Heart left ventricle (tissue), 16 donors: ENCODE results near the gene SYMPK. TPM values are rescaled to one million over a fixed set of nuclear protein-coding genes. Genes with fewer than 3 reads are reported as not detected.

ENCODE experiments used
- ATAC-seq, 4 donors: fragments of 200-7000 bp; cut with Tn5 transposase; one replicate each; pipeline ENCODE4 v1.9.1; 2020 to 2022; ENCODE audit warnings: moderate library complexity in 4 of 4, mild to moderate bottlenecking in 3 of 4, moderate number of reproducible peaks in 1 of 4
- DNase-seq, 5 donors: peaks; one replicate each; pipeline ENCODE4 v3.0.0-alpha.2; 2020
- H3K27ac ChIP-seq, 12 donors: fragments of 200-600 bp; sonication (generic) in 4 of 12; one replicate each; pipeline versions ENCODE4 v1.5.0 to v1.8.0; 2016 to 2022; ENCODE audit warnings: mild to moderate bottlenecking in 2 of 12
- H3K27me3 ChIP-seq, 9 donors: fragments of 200-600 bp; sonication (generic) in 2 of 9; one replicate each; pipeline versions ENCODE4 v1.5.1 to v1.8.0; 2016 to 2022; ENCODE audit warnings: mild to moderate bottlenecking in 3 of 9
- H3K36me3 ChIP-seq, 9 donors: fragments of 200-600 bp; sonication (generic) in 2 of 9; one replicate each; pipeline versions ENCODE4 v1.5.0 to v1.8.0; 2018 to 2022; ENCODE audit warnings: mild to moderate bottlenecking in 2 of 9
- H3K4me1 ChIP-seq, 12 donors: fragments of 200-600 bp; sonication (generic) in 4 of 12; one replicate each; pipeline versions ENCODE4 v1.5.0 to v1.8.0; 2016 to 2022; ENCODE audit warnings: mild to moderate bottlenecking in 3 of 12
- H3K4me3 ChIP-seq, 12 donors: fragments of 200-600 bp; sonication (generic) in 4 of 12; one replicate each; pipeline versions ENCODE4 v1.5.0 to v1.8.0; 2017 to 2022; ENCODE audit warnings: mild to moderate bottlenecking in 9 of 12, moderate library complexity in 4 of 12
- H3K9me3 ChIP-seq, 12 donors: fragments of 200-600 bp; sonication (generic) in 4 of 12; one replicate each; pipeline versions ENCODE4 v1.5.0 to v1.8.0; 2016 to 2022; ENCODE audit warnings: mild to moderate bottlenecking in 1 of 12
- POLR2A ChIP-seq, 2 donors: fragments of 450-650 bp; IDR thresholded peaks; one replicate each; pipeline ENCODE4 v1.6.1; 2017; ENCODE audit warnings: antibody characterized with exemption in 2 of 2, mild to moderate bottlenecking in 2 of 2, moderate library complexity in 2 of 2
- WGBS, 4 donors: extraction: QIAGEN DNeasy Blood & Tissue Kit in 2 of 4; methylation state at CpG; one replicate each; pipeline versions ENCODE4 v1.1.5 to v1.1.7; 2013 to 2018; 5-methylcytosine and 5-hydroxymethylcytosine counted together
- intact Hi-C, 10 donors: fragments of 100-400 bp; cut with DNase I; formaldehyde crosslinking; loops; one replicate each; pipeline versions ENCODE4 v1.11.1 to v1.14.2; 2022
- polyA plus RNA-seq, 2 donors: library from polyadenylated mRNA; stranded (reverse); fragments of 200-250 nt; gene quantifications; one replicate each; pipeline ENCODE4 v1.2.3, GENCODE V29; 2013
- total RNA-seq, 9 donors: library from RNA; depleted of rRNA in 2 of 9; stranded (reverse); fragments of >200 nt in 2 of 9; fragmentation: NEBNext Ultra II Directional in 3 of 9; extraction: Animal tissue kit (Norgen Biotek cat#: 25700) in 3 of 9; gene quantifications; one replicate each; pipeline versions ENCODE4 v1.1.0 to v1.2.4, GENCODE V29; 2016 to 2023
- TF ChIP-seq, protein P1 (sequence below), 12 donors: fragments of 200-600 bp; sonication (generic) in 4 of 12; IDR thresholded peaks; one replicate each; pipeline versions ENCODE4 v1.5.0 to v1.8.0; 2018 to 2022; ENCODE audit warnings: antibody characterized with exemption in 12 of 12, mild to moderate bottlenecking in 5 of 12
- donor health status: ischemic (EF 13 %, LVEDD 7.1; RV severe dilation, severe dysfunction).
- donor health status: healthy with polysubstance abuse.
- donor health status: DM: no; HTN: yes; CAD: no.
- donor health status: DM: no; HTN: no; CAD: no.
- donor health status: ischemic (EF 25% LVEDD 6.9; RV normal size, moderate dysfunction).
- donor health status: ischemic (EF 25% LVEDD 5.7; RV mildly dilated, moderate dysfunction).
- donor health status: healthy.
- donor health status: DM: yes; HTN: yes; CAD: no.
- donor health status: ischemic (EF 35%, LVEDD 5.7; RV mildly dilated, moderate dysfunction).
- donor health status: nonischemic (EF 11% LVEDD 7.7; RV severe dilation, severe dysfunction).
- donor health status: DM: yes; HTN: yes; CAD: no.
- donor health status: PGD.
- donor health status: ischemic (EF 29% LVEDD 5.4; RV normal size, mild dysfunction).
- donor health status: nonischemic (EF 23%, LVEDD 6.1; RV moderate dilation, normal function).

SYMPK gene
- total and polyA plus RNA-seq, 11 donors, result 21.9 to 47.7 (median 34.3) TPM

- Histone ChIP-seq H3K9me3 (no peaks in the 10 kb centered on the region), H3K4me3 (no peak overlapping the region), H3K27ac (no peak overlapping the region), H3K4me1 (peaks cover 0 to 8% (median 0%) of the 10 kb centered on the region in 12 donors), H3K36me3 (peaks cover 0 to 96% (median 90%) of the 10 kb centered on the region in 9 donors), H3K27me3 (no peaks in the 10 kb centered on the region)
- 84 to 93% (median 88%) methylated on average over 14 to 26 of the region's 26 CpGs for WGBS, 4 donors
- ATAC-seq (no peak), DNase-seq (peak in 2 of 5 donors; percentile 6 to 54)
- TF ChIP-seq POLR2A (IDR thresholded peaks at IDR 0.05), result no peak
- TF ChIP-seq, protein P1, sequence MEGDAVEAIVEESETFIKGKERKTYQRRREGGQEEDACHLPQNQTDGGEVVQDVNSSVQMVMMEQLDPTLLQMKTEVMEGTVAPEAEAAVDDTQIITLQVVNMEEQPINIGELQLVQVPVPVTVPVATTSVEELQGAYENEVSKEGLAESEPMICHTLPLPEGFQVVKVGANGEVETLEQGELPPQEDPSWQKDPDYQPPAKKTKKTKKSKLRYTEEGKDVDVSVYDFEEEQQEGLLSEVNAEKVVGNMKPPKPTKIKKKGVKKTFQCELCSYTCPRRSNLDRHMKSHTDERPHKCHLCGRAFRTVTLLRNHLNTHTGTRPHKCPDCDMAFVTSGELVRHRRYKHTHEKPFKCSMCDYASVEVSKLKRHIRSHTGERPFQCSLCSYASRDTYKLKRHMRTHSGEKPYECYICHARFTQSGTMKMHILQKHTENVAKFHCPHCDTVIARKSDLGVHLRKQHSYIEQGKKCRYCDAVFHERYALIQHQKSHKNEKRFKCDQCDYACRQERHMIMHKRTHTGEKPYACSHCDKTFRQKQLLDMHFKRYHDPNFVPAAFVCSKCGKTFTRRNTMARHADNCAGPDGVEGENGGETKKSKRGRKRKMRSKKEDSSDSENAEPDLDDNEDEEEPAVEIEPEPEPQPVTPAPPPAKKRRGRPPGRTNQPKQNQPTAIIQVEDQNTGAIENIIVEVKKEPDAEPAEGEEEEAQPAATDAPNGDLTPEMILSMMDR (IDR thresholded peaks at IDR 0.05), result no peak
- intact Hi-C loops, result no loop called here
These were observed 38.2 kb downstream of the SYMPK start for GRCh38 chr19:45824531-45825262.

DNA sequence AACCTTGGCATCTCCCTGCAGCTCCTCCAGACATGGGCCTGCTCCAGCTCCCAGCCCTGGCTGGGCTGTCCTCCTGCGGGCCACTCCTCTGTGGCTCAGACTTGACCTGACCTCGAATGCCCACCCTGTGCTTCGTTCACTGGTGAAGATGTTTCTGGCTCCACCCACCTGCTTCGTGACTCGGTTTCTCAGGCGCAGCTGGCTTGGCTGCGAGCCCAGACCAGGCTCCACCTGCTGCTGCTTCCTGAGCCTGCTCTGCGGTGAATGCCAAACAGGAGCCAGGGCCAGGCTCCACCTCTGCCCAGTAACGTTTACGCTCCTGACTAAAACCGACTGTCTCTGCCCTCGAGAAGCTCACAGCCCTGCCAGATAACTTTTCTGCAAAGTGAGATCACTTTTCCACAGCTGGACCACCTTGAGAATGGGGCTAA is 38.9 kb downstream of the SYMPK start:
- intact Hi-C loops, result no loop called here
- Histone ChIP-seq H3K27ac (no peak overlapping the region), H3K4me1 (peaks cover 0 to 8% (median 0%) of the 10 kb centered on the region in 12 donors), H3K36me3 (peaks cover 0 to 91% (median 84%) of the 10 kb centered on the region in 9 donors), H3K9me3 (no peaks in the 10 kb centered on the region), H3K4me3 (no peak overlapping the region), H3K27me3 (no peaks in the 10 kb centered on the region)
- WGBS, 4 donors, result 35 to 68% (median 62%) methylated on average over 10 to 12 of the region's 12 CpGs
- ATAC-seq (no peak), DNase-seq (peak in 2 of 5 donors; percentile 30 to 55)
- TF ChIP-seq, protein P1 (IDR thresholded peaks at IDR 0.05), result no peak
- no peak for TF ChIP-seq POLR2A (IDR thresholded peaks at IDR 0.05)

DNA sequence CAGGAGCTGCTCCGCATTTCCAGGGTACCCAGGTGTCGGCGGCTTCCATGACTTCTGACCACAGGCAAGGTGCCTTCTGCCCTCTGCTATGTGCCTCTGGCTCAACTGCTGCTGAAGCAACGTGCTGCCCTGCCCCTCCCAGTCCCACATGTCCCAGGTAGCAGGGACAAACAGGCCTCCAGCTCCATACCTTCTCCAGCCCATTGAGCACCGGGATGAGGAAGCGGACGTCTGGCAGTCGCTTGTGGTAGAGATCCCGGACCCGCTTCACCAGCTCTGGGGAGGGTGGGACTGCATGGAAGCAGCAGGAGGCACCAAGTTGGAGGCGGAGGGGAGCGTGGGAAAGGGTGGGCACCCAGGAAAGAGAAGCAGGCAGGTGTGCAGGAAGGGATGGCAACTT is 39.8 kb downstream of the SYMPK start:
- no peaks in the 10 kb centered on the region for H3K27me3 ChIP-seq
- DNase-seq (peak in 2 of 5 donors; percentile 17 to 42), ATAC-seq (no peak)
- H3K27ac ChIP-seq, result no peak overlapping the region
- 93 to 96% (median 95%) methylated on average over 7 to 12 of the region's 12 CpGs for WGBS, 4 donors
- H3K9me3 ChIP-seq, result no peaks in the 10 kb centered on the region
- H3K4me1 ChIP-seq, result peaks cover 0 to 8% (median 0%) of the 10 kb centered on the region in 12 donors
- TF ChIP-seq, protein P1 (IDR thresholded peaks at IDR 0.05), result no peak
- no peak for TF ChIP-seq POLR2A (IDR thresholded peaks at IDR 0.05)
- H3K4me3 ChIP-seq, result no peak overlapping the region
- intact Hi-C loops, result no loop called here
- H3K36me3 ChIP-seq, result peaks cover 0 to 82% (median 75%) of the 10 kb centered on the region in 9 donors

DNA sequence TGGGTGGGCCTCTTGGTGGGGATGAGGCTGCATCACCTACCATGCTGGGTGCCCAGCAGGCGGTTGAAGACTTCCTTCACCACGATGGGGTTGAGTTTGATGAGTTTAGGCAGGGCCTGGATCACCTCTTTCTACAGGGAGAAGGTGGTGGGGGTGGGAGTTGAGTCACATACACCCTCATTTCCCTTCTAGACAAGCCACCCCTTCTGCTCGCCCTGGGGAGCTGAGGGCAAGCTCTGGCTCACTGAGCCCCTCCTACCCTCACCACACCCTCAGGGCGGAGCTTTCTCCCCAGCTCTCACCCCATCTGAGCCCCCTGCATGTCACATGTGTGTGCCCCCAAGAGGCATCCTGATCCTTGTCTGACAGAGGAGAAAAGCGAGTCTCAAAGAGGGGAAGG is 40.2 kb downstream of the SYMPK start:
- Histone ChIP-seq H3K4me1 (peaks cover 0 to 9% (median 0%) of the 10 kb centered on the region in 12 donors), H3K27ac (no peak overlapping the region), H3K27me3 (no peaks in the 10 kb centered on the region), H3K4me3 (no peak overlapping the region), H3K36me3 (peaks cover 0 to 78% (median 70%) of the 10 kb centered on the region in 9 donors), H3K9me3 (no peaks in the 10 kb centered on the region)
- intact Hi-C loops, result no loop called here
- ATAC-seq (no peak), DNase-seq (peak in 1 of 5 donors; percentile 45)
- WGBS, 4 donors, result 87 to 97% (median 91%) methylated on average over 5 of the region's 5 CpGs
- no peak for TF ChIP-seq POLR2A (IDR thresholded peaks at IDR 0.05)
- TF ChIP-seq, protein P1 (IDR thresholded peaks at IDR 0.05), result no peak
